Keratinocyte (primary cell): Measurements from ENCODE around the gene AXL.

Source experiments
- CTCF ChIP-seq, 3 experiments: IDR thresholded peaks in 1 of 3; conservative IDR thresholded peaks in 1 of 3; optimal IDR thresholded peaks in 1 of 3; 2 replicates in 2 of 3; 3 replicates in 1 of 3; pipeline versions ENCODE3 to v1.5.1; 2011; ENCODE audit warnings: low read length in 3 of 3, mild to moderate bottlenecking in 3 of 3, moderate library complexity in 2 of 3, control low read depth in 1 of 3, inconsistent platforms in 1 of 3; ENCODE audit not compliant: insufficient read depth in 2 of 3; ENCODE audit errors: extremely low read depth in 1 of 3
- EZH2 ChIP-seq: IDR thresholded peaks from one replicate; pipeline ENCODE4 v1.6.1; 2012; ENCODE audit warnings: inconsistent platforms, mild to moderate bottlenecking, low read length, moderate library complexity

- TF ChIP-seq CTCF (optimal IDR thresholded peaks at IDR 0.05 in 1 of 3, IDR thresholded peaks at IDR 0.05 in 1 of 3, conservative IDR thresholded peaks at IDR 0.05 in 1 of 3; ENCODE audit: extremely low read depth in 1 of 3, insufficient read depth in 2 of 3, low read length in 3 of 3) (no peak), EZH2 (no peak)
Measured at GRCh38 chr19:41186971-41187883, 31.8 kb upstream of the AXL start.
